Measurements from ENCODE around the gene CNOT3. TPM values are rescaled to one million over a fixed set of nuclear protein-coding genes. Genes with fewer than 3 reads are reported as not detected.

Gene CNOT3
- total and polyA plus RNA-seq, 2 donors (not counting 3 experiments of a cell fraction or from before 2014, with no cell fraction given), result 20.4 to 74.7 TPM

GRCh38 chr19:54128441-54128725 lies 9.2 kb upstream of the CNOT3 start:
- Histone ChIP-seq H3K4me1 (ENCODE audit: control insufficient read depth, extremely low read depth, insufficient read depth, low read length) (no peaks in the 10 kb centered on the region), H3K4me2 (ENCODE audit: insufficient read depth, low read length) (no peak overlapping the region), H3K9ac (replicated peaks; ENCODE audit: extremely low read depth, insufficient read depth, low read length) (no peak overlapping the region), H3K9me3 (replicated peaks; ENCODE audit: control insufficient read depth, insufficient read depth, low read length) (no peaks in the 10 kb centered on the region), H3K36me3 (ENCODE audit: control insufficient read depth in 2 of 2, extremely low read depth in 1 of 2, insufficient read depth in 2 of 2, low read length in 2 of 2) (peaks cover 9 to 45% of the 10 kb centered on the region in 2 experiments), H3K27ac (ENCODE audit: insufficient read depth, low read depth, low read length) (no peak overlapping the region), H3K9me1 (replicated peaks; ENCODE audit: control insufficient read depth, extremely low read depth, insufficient read depth, low read length) (no peaks in the 10 kb centered on the region), H3K79me2 (ENCODE audit: control insufficient read depth, insufficient read depth, low read length) (no peaks in the 10 kb centered on the region), H4K20me1 (replicated peaks; ENCODE audit: control insufficient read depth, extremely low read depth, insufficient read depth, low read length) (no peaks in the 10 kb centered on the region), H3K27me3 (ENCODE audit: control insufficient read depth in 2 of 2, insufficient read depth in 2 of 2, low read length in 2 of 2) (no peaks in the 10 kb centered on the region), H3K4me3 (replicated peaks in 1 of 3; ENCODE audit: insufficient read depth in 1 of 3, low read depth in 1 of 3, low read length in 3 of 3) (no peak overlapping the region), H2AFZ (ENCODE audit: low read depth, low read length) (no peak overlapping the region)
- POLR2A ChIA-PET, result no interaction called here
- no peak for TF ChIP-seq JUN (IDR thresholded peaks at IDR 0.05; ENCODE audit: borderline replicate concordance, insufficient read depth, insufficient read length, low read depth)
- no peak for TF ChIP-seq FOS (IDR thresholded peaks at IDR 0.05; ENCODE audit: borderline replicate concordance, insufficient read depth, low read length)
- TF ChIP-seq POLR2A (IDR thresholded peaks at IDR 0.05; ENCODE audit: low read depth, low read length), result no peak
- TF ChIP-seq GATA2 (IDR thresholded peaks at IDR 0.05; ENCODE audit: insufficient read depth, insufficient read length, low read depth, low read length), result no peak
- no peak for TF ChIP-seq CTCF (IDR thresholded peaks at IDR 0.05; ENCODE audit: extremely low read depth in 1 of 2, insufficient read depth in 1 of 2, low read depth in 1 of 2, low read length in 2 of 2)
- no peak for TF ChIP-seq POLR2AphosphoS5 (IDR thresholded peaks at IDR 0.05; ENCODE audit: insufficient read depth, low read depth, low read length)
- TF ChIP-seq, protein P1, sequence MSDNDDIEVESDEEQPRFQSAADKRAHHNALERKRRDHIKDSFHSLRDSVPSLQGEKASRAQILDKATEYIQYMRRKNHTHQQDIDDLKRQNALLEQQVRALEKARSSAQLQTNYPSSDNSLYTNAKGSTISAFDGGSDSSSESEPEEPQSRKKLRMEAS (IDR thresholded peaks at IDR 0.05; ENCODE audit: insufficient read depth, insufficient read length), result no peak
- TF ChIP-seq EZH2 (IDR thresholded peaks at IDR 0.05; ENCODE audit: borderline replicate concordance, low read depth, low read length, severe bottlenecking), result no peak
- no peak for TF ChIP-seq MYC (IDR thresholded peaks at IDR 0.05; ENCODE audit: low read depth, low read length)
- no peak for FAIRE-seq
- intact Hi-C loops (cut with micrococcal nuclease), result no loop called here
- no peak for DNase-seq (ENCODE audit: low read depth, low spot score)
- BruUV-seq (replicated peaks), result no TSS peak
- CTCF ChIA-PET, result no interaction called here
- dilution Hi-C loops (cut with MboI; ENCODE audit: extremely low pct_ligation_motif_present, low sequenced_read_pairs), result no loop called here

Data from endothelial cell of umbilical vein (primary cell).